CD8-positive, alpha-beta memory T cell (primary cell): Measurements from ENCODE around the gene HMGXB4. TPM values are rescaled to one million over a fixed set of nuclear protein-coding genes. Genes with fewer than 3 reads are reported as not detected.

Source experiments
- CTCF ChIA-PET: fragments of 350-600 bp; sonication (Branson Sonifier 250); formaldehyde crosslinking; loops from one replicate; lab custom pipeline; 2021; ENCODE audit warnings: antibody characterized with exemption; lab: Charles Lee
- POLR2A ChIA-PET: fragments of 350-600 bp; sonication (Branson Sonifier 250); formaldehyde crosslinking; loops from one replicate; lab custom pipeline; 2021; ENCODE audit warnings: antibody characterized with exemption; lab: Charles Lee
- DNase-seq, 5 donors: peaks; one replicate each; pipeline versions ENCODE4 v3.0.0 to v3.0.0-alpha.2; 2020 to 2022; ENCODE audit warnings: mixed read lengths in 1 of 5
- H3K27ac ChIP-seq: one replicate; pipeline ENCODE4 v1.7.0; 2013; ENCODE audit warnings: low read depth, mild to moderate bottlenecking, low read length, moderate library complexity
- H3K27me3 ChIP-seq: 2 replicates; pipeline ENCODE4 v1.7.0; 2013; ENCODE audit warnings: low read length, mild to moderate bottlenecking; ENCODE audit not compliant: insufficient read depth, poor library complexity, severe bottlenecking
- H3K36me3 ChIP-seq: 2 replicates; pipeline ENCODE4 v1.7.0; 2013; ENCODE audit warnings: mild to moderate bottlenecking, low read length, moderate library complexity; ENCODE audit not compliant: insufficient read depth
- H3K4me1 ChIP-seq: 2 replicates; pipeline ENCODE4 v1.7.0; 2013; ENCODE audit warnings: mild to moderate bottlenecking, low read length, moderate library complexity; ENCODE audit not compliant: insufficient read depth
- H3K4me3 ChIP-seq: 2 replicates; pipeline ENCODE4 v1.7.0; 2013; ENCODE audit warnings: mild to moderate bottlenecking, low read length
- H3K9me3 ChIP-seq: 2 replicates; pipeline ENCODE4 v1.7.0; 2013; ENCODE audit warnings: mild to moderate bottlenecking, low read length
- H3K27ac Mint-ChIP-seq, 8 donors: one replicate each; pipeline ENCODE4 v1.8.0; 2020 to 2021; ENCODE audit warnings: mixed read lengths in 8 of 8, mild to moderate bottlenecking in 6 of 8, inconsistent platforms in 3 of 8, moderate library complexity in 3 of 8
- H3K27me3 Mint-ChIP-seq, 2 donors: one replicate each; pipeline ENCODE4 v1.8.0; 2020 to 2021; ENCODE audit warnings: mixed read lengths in 2 of 2, mild to moderate bottlenecking in 1 of 2, moderate library complexity in 1 of 2
- H3K36me3 Mint-ChIP-seq, 3 donors: one replicate each; pipeline ENCODE4 v1.8.0; 2020 to 2021; ENCODE audit warnings: mixed read lengths in 3 of 3, inconsistent platforms in 1 of 3, mild to moderate bottlenecking in 1 of 3
- H3K4me1 Mint-ChIP-seq, 3 donors: one replicate each; pipeline ENCODE4 v1.8.0; 2020 to 2021; ENCODE audit warnings: mixed read lengths in 3 of 3, inconsistent platforms in 1 of 3, mild to moderate bottlenecking in 1 of 3
- H3K4me3 Mint-ChIP-seq, 7 donors: one replicate each; pipeline ENCODE4 v1.8.0; 2020 to 2021; ENCODE audit warnings: mixed read lengths in 7 of 7, mild to moderate bottlenecking in 6 of 7, moderate library complexity in 4 of 7, inconsistent platforms in 2 of 7
- H3K9me3 Mint-ChIP-seq, 5 donors: one replicate each; pipeline ENCODE4 v1.8.0; 2020 to 2022; ENCODE audit warnings: mixed read lengths in 5 of 5, mild to moderate bottlenecking in 3 of 5, moderate library complexity in 2 of 5, inconsistent platforms in 1 of 5
- polyA plus RNA-seq: library from polyadenylated mRNA; unstranded; fragments of 300-500 nt; fragmentation: Illumina TruSeq; gene quantifications from one replicate; pipeline ENCODE4 v1.2.3, GENCODE V29; 2021
- total RNA-seq, 2 experiments: library from RNA; stranded (reverse); gene quantifications; one replicate each; pipeline ENCODE4 v1.2.3, GENCODE V29; 2021

The HMGXB4 gene
- total and polyA plus RNA-seq, 3 experiments from 2014 or later: 13.7 to 35.9 (median 35.4) TPM

GRCh38 chr22:35266277-35266676 is 9.0 kb downstream of the HMGXB4 start:
- H3K4me3 Mint-ChIP-seq: no peak overlapping the region
- H3K36me3 Mint-ChIP-seq: peaks cover 21 to 82% (median 34%) of the 10 kb centered on the region in 3 donors
- no peak overlapping the region for H3K27ac Mint-ChIP-seq
- Histone ChIP-seq H3K4me3 (no peak overlapping the region), H3K9me3 (no peaks in the 10 kb centered on the region), H3K27ac (no peak overlapping the region), H3K4me1 (peaks cover 4% of the 10 kb centered on the region), H3K27me3 (no peaks in the 10 kb centered on the region), H3K36me3 (peaks cover 36% of the 10 kb centered on the region)
- ChIA-PET CTCF (interaction anchor here (4.8 kb wide), 1 partner anchor 9 kb away, joined by 18 read pairs; the partner anchor contains the start of gene HMGXB4), POLR2A (no interaction called here)
- DNase-seq: no peak
- H3K27me3 Mint-ChIP-seq: peaks cover 0 to 1% of the 10 kb centered on the region in 2 donors
- H3K9me3 Mint-ChIP-seq: no peaks in the 10 kb centered on the region
- peaks cover 11 to 26% (median 12%) of the 10 kb centered on the region in 3 donors for H3K4me1 Mint-ChIP-seq

- no peak for DNase-seq
- H3K27ac Mint-ChIP-seq: peak overlapping the region in 3 of 8 donors; percentile 5 to 55 (median 48)
- no peak overlapping the region for H3K4me3 Mint-ChIP-seq
- H3K9me3 ChIP-seq: no peaks in the 10 kb centered on the region
- CTCF ChIA-PET: interaction anchor here (1.4 to 4.8 kb wide), 2 partner anchors 12 to 36 kb away, joined by 3 to 18 read pairs; partner anchors contain the start of gene HMGXB4
- H3K27ac ChIP-seq: no peak overlapping the region
- H3K36me3 Mint-ChIP-seq: peaks cover 17 to 84% (median 34%) of the 10 kb centered on the region in 3 donors
- no peaks in the 10 kb centered on the region for H3K27me3 ChIP-seq
- POLR2A ChIA-PET: no interaction called here
- H3K4me1 ChIP-seq: peaks cover 4% of the 10 kb centered on the region
- H3K4me3 ChIP-seq: no peak overlapping the region
- H3K4me1 Mint-ChIP-seq: peaks cover 24 to 51% (median 27%) of the 10 kb centered on the region in 3 donors
- peaks cover 0 to 2% of the 10 kb centered on the region in 2 donors for H3K27me3 Mint-ChIP-seq
- H3K36me3 ChIP-seq: peaks cover 19% of the 10 kb centered on the region
- no peaks in the 10 kb centered on the region for H3K9me3 Mint-ChIP-seq
These were observed 12.3 kb downstream of the HMGXB4 start for GRCh38 chr22:35269630-35270029.

- Mint-ChIP-seq H3K36me3 (peaks cover 4 to 66% (median 20%) of the 10 kb centered on the region in 3 donors), H3K9me3 (no peaks in the 10 kb centered on the region), H3K27me3 (peaks cover 0 to 1% of the 10 kb centered on the region in 2 donors), H3K4me3 (no peak overlapping the region), H3K4me1 (peaks cover 20 to 37% (median 21%) of the 10 kb centered on the region in 3 donors), H3K27ac (peak overlapping the region in 5 of 8 donors; percentile 3 to 68 (median 47))
- DNase-seq: no peak
- ChIA-PET CTCF (interaction anchor here (1.2 kb wide), 1 partner anchor 17 kb away, joined by 3 read pairs; no protein-coding TSS in a partner anchor), POLR2A (no interaction called here)
- Histone ChIP-seq H3K27ac (no peak overlapping the region), H3K9me3 (no peaks in the 10 kb centered on the region), H3K4me3 (no peak overlapping the region), H3K36me3 (no peaks in the 10 kb centered on the region), H3K4me1 (no peaks in the 10 kb centered on the region), H3K27me3 (no peaks in the 10 kb centered on the region)
These were observed 17.0 kb downstream of the HMGXB4 start for GRCh38 chr22:35274154-35274871.

- CTCF ChIA-PET: no interaction called here
- peaks cover 0 to 1% of the 10 kb centered on the region in 2 donors for H3K27me3 Mint-ChIP-seq
These were observed 18.3 kb downstream of the HMGXB4 start for GRCh38 chr22:35275580-35275979.

GRCh38 chr22:35276019-35276418 is 18.7 kb downstream of the HMGXB4 start:
- Mint-ChIP-seq H3K27ac (peak overlapping the region in 1 of 8 donors; percentile 10), H3K9me3 (no peaks in the 10 kb centered on the region), H3K4me1 (peaks cover 27 to 45% (median 31%) of the 10 kb centered on the region in 3 donors), H3K4me3 (no peak overlapping the region), H3K27me3 (peaks cover 0 to 1% of the 10 kb centered on the region in 2 donors), H3K36me3 (peaks cover 8 to 62% (median 21%) of the 10 kb centered on the region in 3 donors)
- ChIA-PET CTCF (no interaction called here), POLR2A (no interaction called here)
- Histone ChIP-seq H3K27me3 (no peaks in the 10 kb centered on the region), H3K36me3 (peaks cover 4% of the 10 kb centered on the region), H3K9me3 (no peaks in the 10 kb centered on the region), H3K4me1 (no peaks in the 10 kb centered on the region), H3K27ac (no peak overlapping the region), H3K4me3 (no peak overlapping the region)
- no peak for DNase-seq

More at GRCh38 chr22:35275580-35275979, 18.3 kb downstream of the HMGXB4 start:
- peaks cover 26 to 44% (median 29%) of the 10 kb centered on the region in 3 donors for H3K4me1 Mint-ChIP-seq
- H3K4me3 ChIP-seq: no peak overlapping the region
- POLR2A ChIA-PET: no interaction called here
- H3K27ac Mint-ChIP-seq: no peak overlapping the region
- H3K9me3 Mint-ChIP-seq: no peaks in the 10 kb centered on the region
- no peak overlapping the region for H3K27ac ChIP-seq
- H3K36me3 ChIP-seq: peaks cover 4% of the 10 kb centered on the region
- DNase-seq: no peak
- H3K9me3 ChIP-seq: no peaks in the 10 kb centered on the region
- no peak overlapping the region for H3K4me3 Mint-ChIP-seq
- H3K27me3 ChIP-seq: no peaks in the 10 kb centered on the region
- H3K36me3 Mint-ChIP-seq: peaks cover 6 to 61% (median 19%) of the 10 kb centered on the region in 3 donors
- H3K4me1 ChIP-seq: no peaks in the 10 kb centered on the region

GRCh38 chr22:35288116-35288515 is 30.8 kb downstream of the HMGXB4 start:
- H3K4me1 Mint-ChIP-seq: no peaks in the 10 kb centered on the region
- Histone ChIP-seq H3K9me3 (no peaks in the 10 kb centered on the region), H3K4me1 (no peaks in the 10 kb centered on the region), H3K27ac (no peak overlapping the region), H3K4me3 (no peak overlapping the region), H3K27me3 (no peaks in the 10 kb centered on the region), H3K36me3 (peaks cover 31% of the 10 kb centered on the region)
- POLR2A ChIA-PET: no interaction called here
- no peak for DNase-seq
- no peaks in the 10 kb centered on the region for H3K9me3 Mint-ChIP-seq
- peak overlapping the region in 2 of 8 donors; percentile 14 to 47 for H3K27ac Mint-ChIP-seq
- CTCF ChIA-PET: no interaction called here
- H3K27me3 Mint-ChIP-seq: no peaks in the 10 kb centered on the region
- no peak overlapping the region for H3K4me3 Mint-ChIP-seq
- peaks cover 5 to 82% (median 16%) of the 10 kb centered on the region in 3 donors for H3K36me3 Mint-ChIP-seq

- H3K36me3 Mint-ChIP-seq: peaks cover 5 to 58% (median 13%) of the 10 kb centered on the region in 3 donors
- DNase-seq: no peak
- Histone ChIP-seq H3K36me3 (peaks cover 23% of the 10 kb centered on the region), H3K4me3 (no peak overlapping the region), H3K27ac (no peak overlapping the region), H3K9me3 (no peaks in the 10 kb centered on the region), H3K27me3 (no peaks in the 10 kb centered on the region), H3K4me1 (no peaks in the 10 kb centered on the region)
- H3K9me3 Mint-ChIP-seq: no peaks in the 10 kb centered on the region
- ChIA-PET POLR2A (no interaction called here), CTCF (no interaction called here)
- H3K4me3 Mint-ChIP-seq: no peak overlapping the region
- H3K27ac Mint-ChIP-seq: peak overlapping the region in 1 of 8 donors; percentile 34
- no peaks in the 10 kb centered on the region for H3K27me3 Mint-ChIP-seq
- no peaks in the 10 kb centered on the region for H3K4me1 Mint-ChIP-seq
These were observed 35.5 kb downstream of the HMGXB4 start for GRCh38 chr22:35292786-35293185.

- peaks cover 9 to 21% (median 12%) of the 10 kb centered on the region in 3 donors for H3K4me1 Mint-ChIP-seq
- peak overlapping the region in 1 of 8 donors; percentile 5 for H3K27ac Mint-ChIP-seq
- POLR2A ChIA-PET: no interaction called here
- H3K4me3 Mint-ChIP-seq: peak overlapping the region in 1 of 7 donors; percentile 20
- CTCF ChIA-PET: no interaction called here
- H3K9me3 Mint-ChIP-seq: no peaks in the 10 kb centered on the region
- Histone ChIP-seq H3K4me3 (no peak overlapping the region), H3K27me3 (no peaks in the 10 kb centered on the region), H3K9me3 (no peaks in the 10 kb centered on the region), H3K36me3 (peaks cover 11% of the 10 kb centered on the region), H3K4me1 (peaks cover 12% of the 10 kb centered on the region), H3K27ac (no peak overlapping the region)
- peaks cover 0 to 1% of the 10 kb centered on the region in 2 donors for H3K27me3 Mint-ChIP-seq
- peaks cover 0 to 39% (median 9%) of the 10 kb centered on the region in 3 donors for H3K36me3 Mint-ChIP-seq
- DNase-seq: no peak
These were observed 38.8 kb downstream of the HMGXB4 start for GRCh38 chr22:35296051-35296450.
